Parathyroid adenoma (tissue), 2 donors: ENCODE results near the gene TTC21A.

Experiments
- H2AFZ ChIP-seq: fragments of 300-600 bp; sonication (generic); one replicate; pipeline ENCODE4 v1.7.0; 2017; ENCODE audit warnings: antibody characterized with exemption, mild to moderate bottlenecking
- H3K27ac ChIP-seq: fragments of 300-600 bp; sonication (generic); one replicate; pipeline ENCODE4 v1.7.0; 2017
- H3K27me3 ChIP-seq: fragments of 300-600 bp; sonication (generic); one replicate; pipeline ENCODE4 v1.7.0; 2017; ENCODE audit warnings: low read length; ENCODE audit not compliant: control insufficient read depth, insufficient read depth
- H3K36me3 ChIP-seq: fragments of 300-600 bp; sonication (generic); one replicate; pipeline ENCODE4 v1.7.0; 2017; ENCODE audit warnings: low read length; ENCODE audit not compliant: control insufficient read depth, insufficient read depth
- H3K4me1 ChIP-seq: fragments of 300-600 bp; sonication (generic); one replicate; pipeline ENCODE4 v1.7.0; 2017; ENCODE audit warnings: control low read depth
- H3K4me2 ChIP-seq: fragments of 300-600 bp; sonication (generic); one replicate; pipeline ENCODE4 v1.7.0; 2017; ENCODE audit warnings: low read length
- H3K4me3 ChIP-seq: fragments of 300-600 bp; sonication (generic); one replicate; pipeline ENCODE4 v1.7.0; 2017; ENCODE audit warnings: low read depth, low read length
- H3K79me2 ChIP-seq: fragments of 300-600 bp; sonication (generic); one replicate; pipeline ENCODE4 v1.7.0; 2017; ENCODE audit warnings: control low read depth
- H3K9ac ChIP-seq: fragments of 300-600 bp; sonication (generic); one replicate; pipeline ENCODE4 v1.7.0; 2017; ENCODE audit warnings: mild to moderate bottlenecking
- H3K9me3 ChIP-seq: fragments of 300-600 bp; sonication (generic); one replicate; pipeline ENCODE4 v1.7.0; 2017; ENCODE audit warnings: low read length; ENCODE audit not compliant: control insufficient read depth
- CTCF ChIP-seq: fragments of 300-600 bp; sonication (generic); IDR thresholded peaks from one replicate; pipeline ENCODE4 v1.7.0; 2017; ENCODE audit warnings: antibody characterized with exemption, mild to moderate bottlenecking
- donor health status: primary hyperparathyroidism.

Gene TTC21A

DNA sequence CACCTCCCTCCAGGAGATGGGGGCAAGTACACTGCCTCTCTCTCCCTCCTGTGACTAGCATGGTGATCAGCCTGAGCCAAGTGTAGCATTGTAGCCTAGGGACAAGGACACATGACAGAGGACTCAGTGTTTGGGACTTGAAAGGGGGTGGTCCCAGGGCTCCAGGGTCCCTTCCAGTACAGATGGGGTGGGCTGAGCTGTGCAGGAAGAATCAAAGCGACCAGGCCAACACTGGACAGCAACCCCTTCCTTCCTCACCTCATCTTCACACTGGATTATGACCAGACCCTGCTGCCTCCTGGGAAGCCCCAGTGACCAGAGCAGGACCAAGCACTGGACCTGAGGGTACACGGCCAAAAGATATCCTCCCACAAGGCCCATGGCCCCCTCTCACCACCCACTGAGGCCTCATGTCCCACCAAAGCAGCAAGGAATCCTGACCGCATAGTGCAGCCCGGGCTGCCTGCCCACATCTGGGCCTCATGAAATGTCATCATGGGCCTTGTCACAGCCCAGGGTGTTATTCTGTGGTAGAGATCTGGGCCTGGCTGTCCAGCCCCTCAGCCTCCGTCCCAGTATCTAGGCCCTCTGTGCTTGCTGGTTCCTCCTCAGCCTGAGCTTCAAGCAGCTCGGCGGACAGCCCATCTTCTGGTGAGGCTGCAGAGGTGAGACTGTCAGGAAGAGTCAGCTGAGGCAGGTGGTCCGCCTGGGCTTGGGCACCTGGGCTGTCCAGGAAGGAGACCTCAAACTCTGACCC, 9.6 kb upstream of the TTC21A start:
- Histone ChIP-seq H3K9me3 (no peaks in the 10 kb centered on the region), H3K36me3 (no peaks in the 10 kb centered on the region), H3K79me2 (no peaks in the 10 kb centered on the region), H3K27me3 (no peaks in the 10 kb centered on the region), H3K27ac (no peak overlapping the region), H3K9ac (no peak overlapping the region), H3K4me3 (no peak overlapping the region), H3K4me2 (no peak overlapping the region), H3K4me1 (no peaks in the 10 kb centered on the region), H2AFZ (no peak overlapping the region)
- TF ChIP-seq CTCF = no peak

GRCh38 chr3:39098473-39099000, 8.9 kb upstream of the TTC21A start:
- no peak overlapping the region for H3K9ac ChIP-seq
- no peaks in the 10 kb centered on the region for H3K36me3 ChIP-seq
- no peaks in the 10 kb centered on the region for H3K4me1 ChIP-seq

GRCh38 chr3:39099242-39099641, 8.2 kb upstream of the TTC21A start:
- H3K9ac ChIP-seq = no peak overlapping the region
- no peaks in the 10 kb centered on the region for H3K27me3 ChIP-seq
- TF ChIP-seq CTCF = no peak
- H3K36me3 ChIP-seq = no peaks in the 10 kb centered on the region
- H3K27ac ChIP-seq = no peak overlapping the region
- H3K4me3 ChIP-seq = no peak overlapping the region
- H3K9me3 ChIP-seq = no peaks in the 10 kb centered on the region
- no peaks in the 10 kb centered on the region for H3K4me1 ChIP-seq
- no peak overlapping the region for H2AFZ ChIP-seq
- peaks cover under 1% of the 10 kb centered on the region for H3K79me2 ChIP-seq
- no peak overlapping the region for H3K4me2 ChIP-seq

More at GRCh38 chr3:39098473-39099000, 8.9 kb upstream of the TTC21A start:
- Histone ChIP-seq H3K27ac (no peak overlapping the region), H3K9me3 (no peaks in the 10 kb centered on the region), H3K79me2 (no peaks in the 10 kb centered on the region), H3K4me2 (no peak overlapping the region), H3K27me3 (no peaks in the 10 kb centered on the region), H3K4me3 (no peak overlapping the region), H2AFZ (no peak overlapping the region)
- TF ChIP-seq CTCF = no peak

GRCh38 chr3:39099738-39100499, 7.6 kb upstream of the TTC21A start:
- Histone ChIP-seq H3K4me1 (no peaks in the 10 kb centered on the region), H3K36me3 (no peaks in the 10 kb centered on the region), H3K4me2 (no peak overlapping the region), H3K27ac (no peak overlapping the region), H3K79me2 (peaks cover 6% of the 10 kb centered on the region), H3K4me3 (no peak overlapping the region), H3K9me3 (no peaks in the 10 kb centered on the region), H3K9ac (no peak overlapping the region), H3K27me3 (no peaks in the 10 kb centered on the region), H2AFZ (no peak overlapping the region)
- no peak for TF ChIP-seq CTCF
